HG03025 (cell line): ENCODE results near the gene C17orf100.

Experiments used
- ATAC-seq: cut with Tn5 transposase; IDR thresholded peaks from one replicate; pipeline ENCODE4 v1.9.1; 2021; ENCODE audit warnings: mild to moderate bottlenecking, moderate library complexity; ENCODE audit not compliant: unreplicated experiment, low FRiP score

Gene C17orf100

DNA sequence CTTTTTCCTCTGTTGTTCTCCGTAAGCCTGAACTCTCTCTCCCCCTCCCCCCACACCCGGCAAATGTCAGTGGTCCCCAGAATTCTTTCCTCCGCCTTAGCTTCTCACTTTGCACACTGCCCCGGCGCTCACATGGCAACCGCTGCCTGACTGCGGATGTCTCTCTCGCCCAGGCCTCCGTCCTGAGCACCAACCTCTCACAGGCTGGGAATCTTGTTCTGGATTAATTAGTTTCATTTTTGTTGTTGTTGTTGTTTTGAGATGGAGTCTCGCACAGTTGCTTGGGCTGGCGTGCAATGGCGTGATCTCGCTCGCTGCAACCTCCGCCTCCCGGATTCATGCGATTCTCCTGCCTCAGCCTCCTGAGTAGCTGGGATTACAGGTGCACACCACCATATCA is 16.7 kb downstream of the C17orf100 start:
- ATAC-seq = no peak

DNA sequence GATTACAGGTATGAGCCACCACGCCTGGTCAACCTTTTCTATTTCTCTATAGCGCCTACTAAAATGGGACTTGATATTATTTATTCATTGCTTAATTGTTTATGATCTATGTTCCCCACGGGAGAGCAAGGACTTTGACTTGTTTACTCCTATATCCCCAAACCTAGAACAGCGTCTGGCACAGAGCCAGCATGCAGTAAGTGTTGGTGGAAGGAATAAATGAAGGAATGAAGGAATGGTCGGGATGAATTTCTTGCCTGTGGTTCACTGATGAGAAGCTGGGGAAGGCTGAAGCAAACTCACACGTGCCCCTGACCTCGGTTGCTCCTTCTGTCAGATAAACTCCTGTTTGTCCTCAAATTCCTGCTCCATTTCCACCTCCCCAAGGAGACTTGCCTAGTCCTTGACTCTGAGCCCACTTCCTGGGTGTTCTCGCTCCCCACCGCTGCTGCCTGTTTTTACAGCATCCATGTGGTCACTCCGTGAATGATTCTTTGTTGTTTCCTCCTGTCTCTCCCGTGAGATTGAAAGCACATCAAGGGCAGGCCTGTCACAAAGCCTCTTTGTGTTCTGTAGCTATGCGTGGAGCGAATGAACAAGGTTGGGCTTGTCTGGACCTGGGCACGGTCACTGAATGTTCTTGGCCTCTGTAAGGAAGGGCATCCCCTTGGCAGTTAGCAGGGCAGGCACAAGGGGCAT is 17.3 kb downstream of the C17orf100 start:
- ATAC-seq = no peak

DNA sequence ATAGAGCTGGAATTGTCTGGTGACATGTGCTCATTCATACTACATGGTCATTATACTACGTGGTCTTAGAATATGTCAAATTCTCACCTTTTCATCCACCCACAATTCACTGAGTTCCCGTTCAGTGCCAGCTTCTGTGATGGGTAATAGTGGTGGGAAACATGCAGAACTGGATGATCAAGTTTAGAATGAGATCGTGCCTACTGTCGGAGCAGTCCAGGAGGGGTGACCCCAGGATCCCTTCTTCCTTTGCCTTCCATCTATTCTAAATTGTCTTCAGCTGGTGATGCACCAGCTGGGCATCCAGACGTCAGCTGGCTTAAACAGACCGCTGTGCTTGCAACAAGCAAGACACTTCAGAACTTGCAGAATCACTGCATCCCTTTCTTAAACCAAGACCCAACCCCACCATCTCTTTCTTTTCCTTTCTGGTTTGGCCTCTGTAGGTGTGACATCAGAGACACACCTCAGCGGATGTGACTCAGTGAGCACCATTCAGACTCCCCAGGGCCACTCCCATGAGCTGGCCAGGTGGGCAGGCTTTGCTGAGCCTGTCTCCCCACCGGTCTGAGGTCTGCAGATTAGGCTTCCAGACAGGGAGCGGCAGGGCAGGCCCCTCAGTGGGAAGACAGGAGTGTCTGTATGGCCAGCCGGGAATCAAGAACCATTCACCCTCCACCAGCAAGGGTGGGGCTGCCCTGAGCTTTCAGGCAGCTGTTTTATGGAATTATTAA is 18.1 kb downstream of the C17orf100 start:
- no peak for ATAC-seq

DNA sequence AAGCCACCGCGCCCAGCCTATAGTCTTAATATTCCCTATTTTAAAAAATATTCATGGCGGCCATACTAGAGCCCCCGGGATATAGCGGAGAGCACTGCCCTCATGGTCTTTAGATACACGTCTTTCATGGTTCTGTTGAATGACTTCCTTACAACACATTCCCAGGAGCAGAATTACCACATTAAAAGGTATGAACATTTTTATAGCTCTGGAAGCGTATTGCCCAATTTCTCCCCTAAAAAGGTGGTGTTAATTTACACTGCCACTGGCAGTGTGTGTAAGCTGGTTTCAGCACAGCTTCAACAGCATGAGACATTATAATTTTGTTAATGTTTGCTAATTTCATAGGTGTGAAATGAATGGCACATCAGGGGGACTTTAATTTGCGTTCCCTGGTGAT is 19.0 kb downstream of the C17orf100 start:
- ATAC-seq = no peak

DNA sequence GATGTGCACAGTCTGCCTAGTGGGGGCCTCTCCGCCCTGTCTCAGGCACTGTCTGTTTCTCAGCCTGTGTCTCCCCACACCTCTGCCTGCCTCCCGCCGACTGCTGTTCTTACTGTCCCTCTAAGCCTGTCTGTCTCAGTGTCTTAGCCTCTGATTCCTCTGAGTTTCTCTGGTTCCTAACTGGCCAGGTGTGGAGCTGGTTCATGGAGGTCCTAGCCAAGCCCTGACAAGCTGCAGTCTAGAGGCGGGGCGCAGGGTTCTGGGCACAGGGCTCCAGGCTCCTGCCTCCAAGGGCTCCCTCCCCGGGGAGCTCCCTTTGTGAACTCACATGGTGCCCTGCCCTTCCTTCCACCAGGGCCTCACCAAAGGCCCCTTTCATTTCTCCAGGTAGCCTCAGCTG is 19.4 kb downstream of the C17orf100 start:
- no peak for ATAC-seq

DNA sequence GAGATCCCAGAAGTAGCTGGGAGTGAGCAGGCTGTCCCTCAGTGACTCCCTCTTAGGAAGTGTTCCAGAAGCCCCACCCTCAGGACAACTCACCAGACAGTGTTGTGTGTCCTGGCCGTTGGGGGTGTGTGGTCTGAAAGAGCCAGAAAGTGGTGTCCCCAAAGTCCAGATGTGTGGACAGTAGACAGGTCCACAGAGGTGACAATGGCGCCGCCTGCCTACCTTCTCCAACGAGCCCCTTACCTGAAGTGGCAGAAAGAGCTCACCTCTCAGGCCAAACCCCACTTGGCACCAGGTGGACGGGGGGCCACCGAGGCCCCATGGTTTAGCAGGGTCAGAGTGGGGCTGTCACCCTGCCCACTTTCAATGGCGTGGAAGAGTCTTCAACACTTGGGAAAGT is 19.9 kb downstream of the C17orf100 start:
- no peak for ATAC-seq

DNA sequence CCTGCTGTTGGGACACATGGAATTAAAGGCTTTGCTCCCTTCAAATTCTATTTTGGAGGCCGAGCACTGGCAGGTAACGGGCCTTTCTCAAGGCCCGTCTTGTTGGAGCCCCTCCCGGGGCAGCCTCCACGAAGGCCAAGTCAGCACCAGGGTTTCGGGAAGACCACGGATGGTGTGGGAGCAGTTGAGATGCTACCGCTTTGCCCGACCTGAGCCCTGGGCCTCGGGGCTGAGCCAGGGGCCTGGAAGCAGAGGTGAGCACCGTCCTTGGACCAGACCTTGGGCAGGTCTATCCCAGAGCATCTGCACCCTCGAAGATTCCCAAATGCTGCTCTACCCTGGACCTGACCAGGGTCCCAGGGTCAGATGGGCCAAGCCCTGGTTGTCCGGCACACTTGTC is 23.0 kb downstream of the C17orf100 start:
- no peak for ATAC-seq

DNA sequence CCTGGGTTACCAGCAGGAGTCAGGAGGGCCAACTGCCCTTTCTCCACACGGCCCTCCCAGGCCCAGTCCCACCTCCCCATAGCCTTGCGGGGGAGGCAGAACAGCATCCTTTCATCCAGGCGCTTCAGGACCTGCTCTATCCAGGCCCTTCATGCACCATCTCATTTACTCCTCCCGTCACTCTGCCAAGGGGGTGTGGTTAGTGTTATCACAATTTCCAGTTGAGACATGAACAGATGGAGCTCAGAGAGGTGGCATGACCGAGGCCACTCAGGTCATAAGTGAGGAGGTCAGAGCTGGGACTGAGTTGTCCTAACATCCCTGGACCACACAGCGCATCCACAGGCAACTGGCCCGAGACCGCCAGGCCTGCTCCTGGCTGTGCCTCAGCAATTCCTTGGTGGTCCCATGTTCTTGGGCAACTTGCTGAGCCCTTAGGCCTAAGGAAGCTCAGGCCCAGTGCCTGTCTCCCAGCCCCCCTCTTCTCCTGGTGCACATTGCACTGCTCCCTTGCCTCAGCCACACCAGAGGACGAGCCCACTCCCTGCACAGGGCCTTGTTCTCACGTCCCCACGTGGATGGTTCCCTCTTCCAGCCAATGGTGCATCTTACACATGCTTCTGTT is 23.8 kb downstream of the C17orf100 start:
- ATAC-seq = no peak

DNA sequence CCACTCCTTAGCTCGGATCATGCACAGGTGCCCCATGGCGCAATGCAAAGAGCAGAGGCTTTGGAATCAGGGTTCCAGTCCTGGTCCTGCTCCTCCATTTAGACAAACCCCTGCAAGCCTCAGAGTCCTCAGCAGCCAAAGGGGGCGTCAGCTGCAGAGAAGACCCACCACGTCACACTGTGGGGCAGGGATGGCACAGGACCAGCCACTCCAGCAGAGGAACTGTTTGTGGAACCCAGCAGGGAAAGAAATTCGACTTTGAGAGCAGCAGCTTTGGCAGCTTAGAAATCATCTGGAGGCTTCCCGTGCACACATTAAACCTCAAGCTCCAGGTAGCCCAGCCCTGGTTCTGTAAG is 25.2 kb downstream of the C17orf100 start:
- no peak for ATAC-seq

DNA sequence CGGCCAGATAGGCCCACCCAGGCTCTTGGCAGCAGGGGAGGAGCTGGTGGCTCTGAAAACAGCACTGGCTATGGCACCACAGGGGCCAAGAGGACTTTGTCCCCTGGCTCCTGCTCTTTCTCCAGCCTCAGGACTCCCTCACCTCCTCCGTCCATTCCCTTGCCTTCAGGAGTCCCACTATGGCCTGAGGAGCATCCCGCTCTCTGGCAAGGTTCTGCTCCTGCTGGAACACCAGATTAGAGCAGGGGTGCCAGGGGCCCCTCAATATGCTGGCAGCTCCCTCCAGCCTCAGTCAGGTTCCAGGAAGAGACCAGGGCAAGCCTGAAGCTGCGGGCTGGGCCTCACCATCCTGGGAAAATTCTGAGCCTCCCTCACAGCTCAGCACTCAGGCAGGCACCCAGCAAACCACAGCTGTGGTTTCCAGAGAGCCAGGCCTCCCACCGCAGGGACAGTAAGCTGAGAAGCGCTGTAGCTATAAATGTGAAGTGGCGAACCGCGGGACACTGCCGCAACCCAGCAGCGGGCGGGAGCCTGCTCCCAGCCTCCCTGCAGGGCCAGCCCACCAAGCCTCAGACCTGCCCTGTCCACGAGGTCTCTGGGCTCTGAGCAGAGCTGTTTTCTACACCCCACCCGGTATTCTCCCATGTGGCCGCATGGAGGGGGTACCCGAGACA is 25.7 kb downstream of the C17orf100 start:
- ATAC-seq = no peak

DNA sequence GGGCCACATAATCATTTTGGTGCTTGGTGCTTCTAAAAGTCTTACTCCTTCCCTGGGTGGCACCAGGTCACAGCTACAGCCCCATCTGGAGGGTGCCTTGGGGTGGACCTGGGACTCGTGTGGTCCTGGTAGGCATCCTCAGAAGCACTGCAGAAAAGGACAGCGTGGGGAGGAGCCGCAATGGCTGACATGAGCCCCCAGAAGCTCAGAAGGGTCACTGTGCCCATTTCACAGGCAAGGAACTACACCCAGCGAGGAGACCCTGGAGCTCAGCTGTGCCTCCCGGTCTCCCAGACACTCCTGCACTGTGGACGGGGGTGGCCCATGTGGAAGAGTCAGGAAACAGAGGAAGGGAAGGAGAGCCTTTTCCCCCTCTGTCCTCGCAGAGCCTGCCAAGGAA is 26.4 kb downstream of the C17orf100 start:
- ATAC-seq = no peak

DNA sequence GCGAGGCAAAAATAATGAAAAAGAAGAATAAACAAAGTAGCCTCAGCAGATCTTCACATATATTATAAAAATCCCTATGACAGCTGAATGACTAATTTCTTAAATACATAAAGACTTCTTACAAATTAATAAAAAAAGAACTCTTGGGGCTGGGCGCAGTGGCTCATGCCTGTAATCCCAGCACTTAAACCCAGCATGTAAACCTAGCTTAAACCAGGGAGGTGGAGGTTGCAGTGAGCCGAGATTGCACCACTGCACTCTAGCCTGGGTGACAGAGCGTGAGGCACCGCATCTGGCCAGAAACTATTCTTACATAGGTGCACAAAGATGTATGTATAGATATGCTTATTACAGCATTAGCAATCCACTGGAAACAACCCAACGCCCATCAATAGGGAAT is 27.7 kb downstream of the C17orf100 start:
- no peak for ATAC-seq

DNA sequence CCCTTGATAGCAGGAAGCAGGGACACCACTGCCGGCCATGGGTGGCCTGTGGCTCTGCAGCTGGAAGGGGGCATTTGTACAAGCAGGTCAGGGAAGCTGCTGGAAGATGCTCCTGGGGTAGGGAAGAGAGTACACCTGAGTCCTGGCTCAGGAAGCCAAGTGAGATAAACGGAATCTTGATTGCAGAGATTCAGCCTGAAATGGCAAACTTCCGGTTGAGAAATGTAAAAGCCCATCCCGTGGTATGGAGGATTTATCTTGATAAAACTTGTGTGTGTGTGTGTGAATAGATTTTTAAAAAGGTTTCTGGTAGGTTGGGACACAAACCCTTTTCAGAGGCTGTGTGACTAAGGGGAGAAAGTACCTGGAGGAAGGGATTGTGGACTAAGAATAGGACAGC is 29.6 kb downstream of the C17orf100 start:
- ATAC-seq = no peak

DNA sequence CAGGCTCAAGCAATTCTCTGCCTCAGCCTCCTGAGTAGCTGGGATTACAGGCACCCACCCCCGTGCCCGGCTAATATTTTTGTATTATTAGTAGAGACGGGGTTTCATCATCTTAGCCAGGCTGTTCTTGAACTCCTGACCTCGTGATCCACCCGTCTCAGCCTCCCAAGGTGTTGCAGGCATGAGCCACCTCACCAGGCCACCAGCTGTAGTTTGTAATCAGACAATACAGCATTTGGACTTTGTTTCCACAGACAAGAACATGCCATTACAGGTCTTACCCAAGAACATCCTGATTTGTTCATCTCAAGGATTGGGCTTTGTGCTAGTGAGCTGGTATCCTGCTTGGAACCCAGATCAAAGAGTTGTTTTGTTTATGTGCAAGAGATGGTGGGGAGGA is 30.1 kb downstream of the C17orf100 start:
- ATAC-seq = no peak

DNA sequence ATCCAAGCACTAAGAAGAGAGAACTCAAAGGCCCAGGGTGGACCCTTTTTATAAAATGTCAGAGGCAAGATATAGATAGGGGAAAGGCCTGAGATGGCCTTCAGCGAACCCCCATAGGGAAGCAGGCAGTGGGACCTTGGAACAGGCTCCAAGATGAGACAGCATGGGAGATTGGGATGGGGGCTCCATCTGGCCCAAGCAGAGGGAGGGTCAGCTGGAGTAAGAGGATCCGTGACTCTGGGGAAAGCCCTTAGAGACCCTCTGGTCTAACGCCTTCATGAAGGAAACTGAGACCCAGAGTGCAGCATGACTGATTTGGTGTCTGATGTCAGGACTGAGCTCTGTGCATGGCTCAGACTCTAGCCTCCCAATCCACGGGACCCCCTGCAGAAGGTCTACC is 30.8 kb downstream of the C17orf100 start:
- no peak for ATAC-seq

DNA sequence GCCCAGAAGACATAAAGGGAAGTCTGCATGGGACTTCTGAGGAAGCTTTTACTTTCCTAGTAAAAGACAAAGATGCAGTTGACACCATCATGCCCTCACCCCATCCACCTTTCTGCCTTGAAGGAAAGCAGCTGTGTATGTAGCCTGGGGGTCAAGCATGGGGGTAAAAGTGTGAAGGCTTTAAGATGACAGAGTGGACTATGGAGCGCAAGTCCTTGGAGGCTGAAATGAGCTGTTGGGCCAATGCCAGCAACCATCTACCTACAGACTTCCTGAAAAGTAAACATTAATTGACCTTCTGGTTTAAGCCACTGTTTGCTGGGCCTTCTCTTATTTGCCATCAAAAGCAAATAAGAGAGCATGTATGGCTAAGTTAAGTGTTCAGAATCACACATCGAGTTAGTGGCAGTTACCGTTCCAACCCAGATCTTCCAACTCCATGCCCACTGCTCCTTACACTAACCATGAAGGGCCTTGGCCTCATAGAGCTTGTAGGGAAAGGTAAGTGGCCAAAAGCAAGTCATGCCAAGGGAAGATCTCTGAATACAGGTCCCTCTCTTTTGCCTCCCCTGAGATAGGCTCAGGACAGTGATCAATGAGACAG is 31.6 kb downstream of the C17orf100 start:
- no peak for ATAC-seq

DNA sequence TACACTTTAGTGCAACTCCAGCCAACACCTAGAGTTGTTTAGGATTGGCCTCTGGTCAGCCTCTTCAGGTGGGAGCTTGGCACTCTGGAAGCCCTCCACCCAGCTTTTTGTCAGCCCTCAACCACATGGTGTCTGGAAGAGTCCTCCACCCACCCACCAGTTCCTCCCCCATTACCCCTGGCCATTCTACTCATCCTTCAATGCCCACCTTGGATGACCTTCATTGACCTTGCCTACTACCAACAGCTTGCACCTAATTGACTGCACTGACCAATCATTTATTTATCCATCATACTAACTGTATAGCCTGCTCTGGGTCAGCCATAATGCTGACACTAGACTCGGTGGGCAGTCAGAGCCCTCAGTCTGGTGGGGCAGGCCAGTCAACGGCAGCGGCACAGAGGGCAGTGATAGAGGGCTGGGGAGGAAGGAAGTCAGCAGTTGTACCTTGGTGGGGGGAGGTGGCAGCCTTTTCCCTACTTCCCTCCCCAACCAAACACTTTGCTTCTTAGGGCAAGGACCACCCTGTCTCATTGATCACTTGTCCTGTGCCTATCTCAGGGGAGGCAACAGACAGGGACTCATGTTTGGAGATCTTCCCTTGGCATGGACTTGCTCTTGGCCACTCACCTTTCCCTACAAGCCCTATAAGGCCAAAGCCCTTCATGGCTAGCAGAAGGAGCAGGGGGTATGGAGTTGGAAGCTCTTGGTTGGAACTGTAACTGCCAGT is 32.3 kb downstream of the C17orf100 start:
- no peak for ATAC-seq

DNA sequence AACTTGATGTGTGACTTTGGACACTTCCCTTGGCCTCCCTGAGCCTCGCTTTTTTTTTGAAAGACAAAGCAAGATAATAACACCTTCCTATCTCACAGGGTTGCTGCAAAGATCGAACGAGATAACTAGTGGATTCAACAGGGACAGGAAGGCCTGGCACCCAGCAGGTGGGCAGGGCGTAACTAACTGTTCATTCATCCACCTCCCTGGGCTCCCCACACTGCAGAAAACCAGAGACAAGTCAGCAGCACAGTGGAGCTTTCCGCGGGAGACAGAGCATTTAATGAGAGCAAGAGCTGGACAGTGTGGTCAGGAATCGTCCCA is 32.9 kb downstream of the C17orf100 start:
- no peak for ATAC-seq

DNA sequence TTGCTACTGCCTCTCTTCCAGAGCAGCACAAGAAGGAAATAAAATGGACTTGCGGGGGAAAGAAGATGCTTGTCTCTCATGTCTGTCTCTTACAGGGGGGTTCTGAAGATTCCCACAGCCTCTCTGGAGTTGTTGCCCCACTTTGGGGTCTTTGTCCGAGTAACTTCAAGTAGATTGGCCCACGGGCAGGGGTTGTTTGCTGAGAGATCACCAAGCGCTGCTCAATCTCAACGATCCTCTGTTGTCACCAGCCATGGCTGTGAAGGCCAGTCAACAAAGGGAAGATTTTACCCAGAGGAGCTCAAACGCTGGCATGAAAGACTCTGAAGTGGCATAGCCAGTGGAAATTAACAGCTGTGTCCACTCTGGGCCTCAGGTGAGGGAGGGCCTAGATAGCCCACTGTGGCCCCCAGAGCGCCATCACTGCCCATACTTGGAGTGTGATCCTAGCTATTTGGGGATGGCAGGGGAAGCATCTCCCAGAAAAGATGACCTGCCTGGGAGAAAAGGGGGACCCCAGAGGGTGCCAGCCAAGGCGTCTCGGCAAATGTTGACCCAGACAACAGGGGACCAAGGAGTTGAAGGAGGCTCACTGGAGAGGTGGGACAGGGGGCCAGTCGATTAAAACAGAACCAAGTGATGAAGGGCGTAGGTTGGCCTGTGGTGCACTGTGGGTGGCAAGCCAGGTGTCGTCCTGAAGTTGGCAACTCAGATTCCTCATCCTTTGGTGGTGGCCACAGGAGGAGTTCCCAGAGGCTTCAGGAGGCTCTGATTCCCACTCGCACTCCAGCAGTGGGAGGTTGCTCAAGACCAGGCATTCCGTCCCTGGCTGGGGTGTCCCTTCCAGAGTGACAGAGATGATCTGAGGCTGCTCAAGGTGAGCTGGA is 33.6 kb downstream of the C17orf100 start:
- ATAC-seq = no peak

DNA sequence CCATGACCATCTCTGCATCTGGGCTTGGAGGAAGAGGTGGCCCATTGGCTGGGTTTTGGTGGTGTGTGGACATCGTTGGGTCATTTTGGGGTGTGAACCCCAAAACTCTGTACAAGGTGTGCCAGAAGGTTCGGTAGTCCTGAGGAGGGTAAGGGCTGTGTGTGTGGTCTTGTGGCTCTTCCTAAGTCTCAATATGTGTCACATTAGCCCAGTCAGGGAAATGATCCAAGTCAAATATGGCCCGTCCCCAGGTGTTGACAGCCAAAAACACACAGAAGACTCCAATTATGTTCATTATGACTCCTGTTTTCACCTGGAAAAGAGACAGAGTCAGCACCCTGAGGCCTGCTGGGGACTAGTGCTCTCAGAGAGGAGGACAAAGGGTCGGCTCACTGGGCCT is 34.5 kb downstream of the C17orf100 start:
- no peak for ATAC-seq
